ENCODE data around the gene QDPR.

- TF ChIP-seq CTCF (IDR thresholded peaks at IDR 0.05; ENCODE audit: low read length) (no peak), EZH2phosphoT487 (IDR thresholded peaks at IDR 0.05; ENCODE audit: low read length) (no peak)
Observed at GRCh38 chr4:17469931-17470674, 41.8 kb downstream of the QDPR start.

Measured in MM.1S (cell line).